SK-N-SH treated with all-trans-retinoic acid at 6 μM for 48 hours (cell line): ENCODE data around the gene ZNF281.

Experiments
- ATAC-seq: fragments of 200-7000 bp; cut with Tn5 transposase; 3 replicates; pipeline ENCODE4 v1.9.1; 2020; ENCODE audit warnings: mild to moderate bottlenecking, moderate library complexity
- ARNTL ChIP-seq: fragments of 450-650 bp; formaldehyde crosslinking; IDR thresholded peaks from 2 replicates; pipeline ENCODE4 v1.5.0; 2020; ENCODE audit warnings: low read depth, mild to moderate bottlenecking, moderate library complexity, borderline replicate concordance
- CSDC2 ChIP-seq: fragments of 250-450 bp; sonication (Bioruptor Pico); IDR thresholded peaks from 2 replicates; pipeline ENCODE4 v1.5.0; 2020; ENCODE audit warnings: mild to moderate bottlenecking, moderate library complexity
- ESRRG ChIP-seq: fragments of 250-450 bp; sonication (Bioruptor Pico); IDR thresholded peaks from 2 replicates; pipeline ENCODE4 v1.6.1; 2021; ENCODE audit warnings: mild to moderate bottlenecking
- ISL1 ChIP-seq: fragments of 250-450 bp; sonication (Bioruptor Pico); IDR thresholded peaks from 2 replicates; pipeline ENCODE4 v2.1.2; 2022; ENCODE audit warnings: mild to moderate bottlenecking, moderate library complexity
- OSR1 ChIP-seq: fragments of 250-450 bp; sonication (Bioruptor Pico); IDR thresholded peaks from 2 replicates; pipeline ENCODE4 v1.8.0; 2022; ENCODE audit warnings: moderate library complexity, mild to moderate bottlenecking, inconsistent platforms
- PPARA ChIP-seq: fragments of 250-450 bp; sonication (Bioruptor Pico); IDR thresholded peaks from 2 replicates; pipeline ENCODE4 v1.5.0; 2020; ENCODE audit warnings: mild to moderate bottlenecking, borderline replicate concordance
- RARB ChIP-seq: fragments of 250-450 bp; sonication (Bioruptor Pico); IDR thresholded peaks from 2 replicates; pipeline ENCODE4 v1.8.0; 2021; ENCODE audit warnings: mild to moderate bottlenecking, moderate library complexity
- SNAI2 ChIP-seq: fragments of 250-450 bp; sonication (Bioruptor Pico); IDR thresholded peaks from 2 replicates; pipeline ENCODE4 v1.5.0; 2020; ENCODE audit warnings: mild to moderate bottlenecking, moderate library complexity
- TOX ChIP-seq: fragments of 250-450 bp; sonication (Bioruptor Pico); IDR thresholded peaks from 2 replicates; pipeline ENCODE4 v1.8.0; 2021; ENCODE audit warnings: mild to moderate bottlenecking, moderate library complexity, borderline replicate concordance
- ZC3H10 ChIP-seq: fragments of 250-450 bp; sonication (Bioruptor Pico); IDR thresholded peaks from 2 replicates; pipeline ENCODE4 v1.5.1; 2021; ENCODE audit warnings: mild to moderate bottlenecking, moderate library complexity
- ZFP3 ChIP-seq: fragments of 250-450 bp; sonication (Bioruptor Pico); IDR thresholded peaks from 2 replicates; pipeline ENCODE4 v1.5.0; 2020; ENCODE audit warnings: mild to moderate bottlenecking, moderate library complexity
- ZFP30 ChIP-seq: fragments of 450-650 bp; formaldehyde crosslinking; IDR thresholded peaks from 2 replicates; pipeline ENCODE4 v1.5.0; 2022; ENCODE audit warnings: mild to moderate bottlenecking, moderate library complexity
- ZNF8 ChIP-seq: fragments of 450-650 bp; formaldehyde crosslinking; IDR thresholded peaks from 2 replicates; pipeline ENCODE4 v1.5.0; 2020; ENCODE audit warnings: mild to moderate bottlenecking, moderate library complexity
- TF ChIP-seq, protein P1 (sequence below): fragments of 250-450 bp; sonication (Bioruptor Pico); IDR thresholded peaks from 2 replicates; pipeline ENCODE4 v1.5.1; 2020; ENCODE audit warnings: low read depth, mild to moderate bottlenecking, moderate library complexity
- TF ChIP-seq, protein P2 (sequence below): fragments of 250-450 bp; sonication (Bioruptor Pico); IDR thresholded peaks from 2 replicates; pipeline ENCODE4 v1.5.0; 2020; ENCODE audit warnings: mild to moderate bottlenecking, moderate library complexity
- TF ChIP-seq, protein P3 (sequence below): fragments of 250-450 bp; sonication (Bioruptor Pico); IDR thresholded peaks from 2 replicates; pipeline ENCODE4 v1.5.1; 2021; ENCODE audit warnings: mild to moderate bottlenecking, moderate library complexity
- TF ChIP-seq, protein P4 (sequence below): fragments of 250-450 bp; sonication (Bioruptor Pico); IDR thresholded peaks from 2 replicates; pipeline ENCODE4 v1.8.0; 2021; ENCODE audit warnings: low read depth, mild to moderate bottlenecking, moderate library complexity, borderline replicate concordance

Gene ZNF281

DNA sequence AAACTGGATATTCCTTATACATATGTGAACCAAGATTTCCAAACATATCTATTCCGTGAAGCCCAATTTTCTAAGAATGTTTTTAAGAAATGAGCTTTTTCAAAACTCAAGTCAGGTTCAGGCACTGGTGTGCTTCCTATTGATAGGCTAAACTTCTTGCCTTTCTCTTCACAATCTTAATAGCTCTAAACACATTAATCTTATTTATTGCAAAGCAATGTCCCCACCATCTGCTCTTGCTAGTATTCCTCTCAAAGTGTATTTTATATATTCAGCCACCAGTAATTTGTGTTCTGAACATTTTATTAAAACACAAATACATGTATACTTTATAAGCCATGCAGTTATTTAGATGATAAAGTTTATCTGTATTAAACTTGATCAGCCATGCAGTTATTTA lies 11.5 kb downstream of the ZNF281 start:
- no peak for ATAC-seq
- TF ChIP-seq, protein P1, sequence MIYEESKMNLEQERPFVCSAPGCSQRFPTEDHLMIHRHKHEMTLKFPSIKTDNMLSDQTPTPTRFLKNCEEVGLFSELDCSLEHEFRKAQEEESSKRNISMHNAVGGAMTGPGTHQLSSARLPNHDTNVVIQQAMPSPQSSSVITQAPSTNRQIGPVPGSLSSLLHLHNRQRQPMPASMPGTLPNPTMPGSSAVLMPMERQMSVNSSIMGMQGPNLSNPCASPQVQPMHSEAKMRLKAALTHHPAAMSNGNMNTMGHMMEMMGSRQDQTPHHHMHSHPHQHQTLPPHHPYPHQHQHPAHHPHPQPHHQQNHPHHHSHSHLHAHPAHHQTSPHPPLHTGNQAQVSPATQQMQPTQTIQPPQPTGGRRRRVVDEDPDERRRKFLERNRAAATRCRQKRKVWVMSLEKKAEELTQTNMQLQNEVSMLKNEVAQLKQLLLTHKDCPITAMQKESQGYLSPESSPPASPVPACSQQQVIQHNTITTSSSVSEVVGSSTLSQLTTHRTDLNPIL: no peak

DNA sequence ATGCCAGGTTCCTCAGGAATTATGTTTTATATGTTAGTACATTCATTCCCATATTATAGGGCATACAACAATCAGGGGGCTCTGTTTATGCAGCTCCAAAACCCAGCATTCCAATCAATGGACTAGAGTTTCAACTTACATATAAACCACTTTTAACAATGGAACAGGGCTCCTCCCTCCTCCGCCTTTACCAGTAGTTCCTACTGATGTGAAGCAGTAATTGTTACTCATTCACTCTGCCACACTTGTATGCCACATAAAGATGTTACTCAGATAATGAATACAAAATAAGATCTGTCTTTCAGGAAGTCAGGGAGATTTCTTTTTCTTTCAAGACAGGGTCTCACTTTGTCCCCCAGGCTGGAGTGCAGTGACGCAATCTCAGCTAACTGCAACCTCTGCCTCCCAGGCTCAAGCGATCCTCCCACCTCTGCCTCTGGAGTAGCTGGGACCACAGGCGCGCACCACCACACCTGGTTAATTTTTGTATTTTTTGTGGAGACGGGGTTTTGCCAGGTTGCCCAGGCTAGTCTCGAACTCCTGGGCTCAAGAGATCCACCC lies 17.1 kb downstream of the ZNF281 start:
- ATAC-seq: peak; percentile 17; the same call in 1 of the 3 replicates
- no peak for TF ChIP-seq ZFP3 (CRISPR knock-in tag)

DNA sequence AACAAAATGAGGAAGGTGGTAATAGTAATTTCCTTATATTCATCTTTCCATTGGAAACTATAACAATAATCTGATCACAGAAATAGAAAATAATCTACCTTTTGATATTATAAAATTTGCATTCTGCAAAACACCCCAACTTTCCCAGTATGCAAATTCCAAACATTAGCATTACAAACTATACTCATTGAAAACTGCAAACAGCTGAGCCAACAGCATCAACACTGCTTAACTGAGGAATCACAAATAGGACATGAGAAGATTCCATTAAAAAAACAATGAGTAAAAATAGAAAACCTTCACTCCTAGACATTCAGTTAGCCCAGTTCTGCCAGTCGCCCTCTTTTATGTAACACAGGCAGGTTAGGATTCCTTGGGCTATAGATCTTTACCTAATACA lies 18.1 kb downstream of the ZNF281 start:
- TF ChIP-seq TOX (CRISPR knock-in tag) (no peak), RARB (CRISPR knock-in tag) (no peak), ISL1 (CRISPR knock-in tag) (no peak)
- TF ChIP-seq, all 23 proteins: peak for 0
- ATAC-seq: no peak

DNA sequence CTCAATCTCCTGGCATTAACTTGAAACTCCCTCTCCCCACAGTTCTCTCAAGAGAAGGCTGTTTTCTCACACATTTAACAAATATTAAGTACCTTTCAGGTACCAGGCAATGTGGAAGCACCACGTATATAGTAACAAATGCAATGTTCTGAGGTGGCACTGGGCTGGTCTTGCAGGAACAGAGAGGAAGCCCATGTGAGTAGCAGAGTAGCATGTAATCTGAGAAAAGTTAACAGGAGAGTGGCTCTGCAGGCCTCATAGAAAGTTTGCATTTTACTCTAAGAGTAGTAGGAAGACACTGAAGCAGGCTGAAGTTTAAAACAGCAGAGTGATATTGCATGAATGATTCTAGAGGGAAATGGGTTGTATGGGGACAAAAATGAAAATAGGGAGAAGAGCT lies 21.0 kb downstream of the ZNF281 start:
- TF ChIP-seq, protein P2, sequence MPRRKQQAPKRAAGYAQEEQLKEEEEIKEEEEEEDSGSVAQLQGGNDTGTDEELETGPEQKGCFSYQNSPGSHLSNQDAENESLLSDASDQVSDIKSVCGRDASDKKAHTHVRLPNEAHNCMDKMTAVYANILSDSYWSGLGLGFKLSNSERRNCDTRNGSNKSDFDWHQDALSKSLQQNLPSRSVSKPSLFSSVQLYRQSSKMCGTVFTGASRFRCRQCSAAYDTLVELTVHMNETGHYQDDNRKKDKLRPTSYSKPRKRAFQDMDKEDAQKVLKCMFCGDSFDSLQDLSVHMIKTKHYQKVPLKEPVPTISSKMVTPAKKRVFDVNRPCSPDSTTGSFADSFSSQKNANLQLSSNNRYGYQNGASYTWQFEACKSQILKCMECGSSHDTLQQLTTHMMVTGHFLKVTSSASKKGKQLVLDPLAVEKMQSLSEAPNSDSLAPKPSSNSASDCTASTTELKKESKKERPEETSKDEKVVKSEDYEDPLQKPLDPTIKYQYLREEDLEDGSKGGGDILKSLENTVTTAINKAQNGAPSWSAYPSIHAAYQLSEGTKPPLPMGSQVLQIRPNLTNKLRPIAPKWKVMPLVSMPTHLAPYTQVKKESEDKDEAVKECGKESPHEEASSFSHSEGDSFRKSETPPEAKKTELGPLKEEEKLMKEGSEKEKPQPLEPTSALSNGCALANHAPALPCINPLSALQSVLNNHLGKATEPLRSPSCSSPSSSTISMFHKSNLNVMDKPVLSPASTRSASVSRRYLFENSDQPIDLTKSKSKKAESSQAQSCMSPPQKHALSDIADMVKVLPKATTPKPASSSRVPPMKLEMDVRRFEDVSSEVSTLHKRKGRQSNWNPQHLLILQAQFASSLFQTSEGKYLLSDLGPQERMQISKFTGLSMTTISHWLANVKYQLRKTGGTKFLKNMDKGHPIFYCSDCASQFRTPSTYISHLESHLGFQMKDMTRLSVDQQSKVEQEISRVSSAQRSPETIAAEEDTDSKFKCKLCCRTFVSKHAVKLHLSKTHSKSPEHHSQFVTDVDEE (CRISPR knock-in tag): no peak
- TF ChIP-seq, protein P3, sequence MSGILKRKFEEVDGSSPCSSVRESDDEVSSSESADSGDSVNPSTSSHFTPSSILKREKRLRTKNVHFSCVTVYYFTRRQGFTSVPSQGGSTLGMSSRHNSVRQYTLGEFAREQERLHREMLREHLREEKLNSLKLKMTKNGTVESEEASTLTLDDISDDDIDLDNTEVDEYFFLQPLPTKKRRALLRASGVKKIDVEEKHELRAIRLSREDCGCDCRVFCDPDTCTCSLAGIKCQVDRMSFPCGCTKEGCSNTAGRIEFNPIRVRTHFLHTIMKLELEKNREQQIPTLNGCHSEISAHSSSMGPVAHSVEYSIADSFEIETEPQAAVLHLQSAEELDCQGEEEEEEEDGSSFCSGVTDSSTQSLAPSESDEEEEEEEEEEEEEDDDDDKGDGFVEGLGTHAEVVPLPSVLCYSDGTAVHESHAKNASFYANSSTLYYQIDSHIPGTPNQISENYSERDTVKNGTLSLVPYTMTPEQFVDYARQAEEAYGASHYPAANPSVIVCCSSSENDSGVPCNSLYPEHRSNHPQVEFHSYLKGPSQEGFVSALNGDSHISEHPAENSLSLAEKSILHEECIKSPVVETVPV (CRISPR knock-in tag): no peak
- TF ChIP-seq SNAI2 (CRISPR knock-in tag): no peak
- no peak for TF ChIP-seq OSR1 (CRISPR knock-in tag)
- TF ChIP-seq CSDC2 (CRISPR knock-in tag): no peak
- peak; percentile 61 for ATAC-seq

DNA sequence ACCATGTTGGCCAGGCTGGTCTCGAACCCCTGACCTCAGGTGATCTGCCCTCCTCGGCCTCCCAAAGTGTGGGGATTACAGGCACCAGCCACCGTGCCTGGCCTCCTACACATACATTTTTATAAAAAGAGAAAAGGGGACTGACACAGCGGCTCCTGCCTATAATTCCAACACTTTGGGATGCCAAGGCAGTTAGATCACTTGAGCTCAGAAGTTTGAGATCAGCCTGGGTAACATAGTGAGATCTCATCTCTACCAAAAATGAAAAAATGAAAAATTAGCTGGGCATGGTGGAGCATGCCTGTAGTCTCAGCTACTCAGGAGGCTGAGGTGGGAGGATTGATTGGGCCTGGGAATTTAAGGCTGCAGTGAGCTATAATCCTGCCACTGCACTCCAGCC lies 23.4 kb downstream of the ZNF281 start:
- no peak for TF ChIP-seq ARNTL (CRISPR knock-in tag)
- TF ChIP-seq, all 23 proteins: peak for 0
- peak; percentile 35; the same call in 1 of the 3 replicates for ATAC-seq

DNA sequence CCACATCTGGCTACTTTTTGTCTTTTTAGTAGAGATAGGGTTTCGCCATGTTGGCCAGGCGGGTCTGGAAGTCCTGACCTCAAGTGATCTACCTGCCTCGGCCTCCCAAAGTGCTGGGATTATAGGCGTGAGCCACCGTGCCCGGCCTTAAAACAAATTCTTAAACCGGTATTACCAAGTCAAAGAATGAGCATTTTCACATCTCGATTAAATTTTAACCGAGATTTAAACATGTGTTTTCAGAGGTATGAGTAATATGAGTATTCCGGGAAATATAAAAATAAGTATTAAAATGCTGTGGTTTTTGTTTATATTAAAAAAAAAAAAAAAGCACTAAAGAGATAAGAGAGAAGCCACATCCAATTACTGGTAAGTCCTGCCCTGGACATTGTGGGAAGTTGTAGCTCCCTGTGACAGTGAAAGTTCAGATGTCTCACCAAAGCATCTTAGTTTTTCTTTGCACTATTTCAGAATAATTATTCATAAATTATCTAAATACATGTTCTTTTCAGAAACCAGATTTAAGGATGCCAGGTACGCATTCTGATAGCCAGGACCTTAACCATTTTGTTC lies 24.9 kb downstream of the ZNF281 start:
- TF ChIP-seq PPARA (CRISPR knock-in tag): no peak
- TF ChIP-seq, protein P4, sequence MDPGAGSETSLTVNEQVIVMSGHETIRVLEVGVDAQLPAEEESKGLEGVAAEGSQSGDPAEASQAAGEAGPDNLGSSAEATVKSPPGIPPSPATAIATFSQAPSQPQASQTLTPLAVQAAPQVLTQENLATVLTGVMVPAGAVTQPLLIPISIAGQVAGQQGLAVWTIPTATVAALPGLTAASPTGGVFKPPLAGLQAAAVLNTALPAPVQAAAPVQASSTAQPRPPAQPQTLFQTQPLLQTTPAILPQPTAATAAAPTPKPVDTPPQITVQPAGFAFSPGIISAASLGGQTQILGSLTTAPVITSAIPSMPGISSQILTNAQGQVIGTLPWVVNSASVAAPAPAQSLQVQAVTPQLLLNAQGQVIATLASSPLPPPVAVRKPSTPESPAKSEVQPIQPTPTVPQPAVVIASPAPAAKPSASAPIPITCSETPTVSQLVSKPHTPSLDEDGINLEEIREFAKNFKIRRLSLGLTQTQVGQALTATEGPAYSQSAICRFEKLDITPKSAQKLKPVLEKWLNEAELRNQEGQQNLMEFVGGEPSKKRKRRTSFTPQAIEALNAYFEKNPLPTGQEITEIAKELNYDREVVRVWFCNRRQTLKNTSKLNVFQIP: no peak
- TF ChIP-seq OSR1 (CRISPR knock-in tag): no peak
- TF ChIP-seq ISL1 (CRISPR knock-in tag): no peak
- TF ChIP-seq ZFP3 (CRISPR knock-in tag): no peak
- TF ChIP-seq TOX (CRISPR knock-in tag): no peak
- TF ChIP-seq, protein P1: no peak
- no peak for TF ChIP-seq ZC3H10 (CRISPR knock-in tag)
- TF ChIP-seq ZFP30 (CRISPR knock-in tag): no peak
- TF ChIP-seq CSDC2 (CRISPR knock-in tag): no peak
- TF ChIP-seq SNAI2 (CRISPR knock-in tag): no peak
- TF ChIP-seq, protein P3 (CRISPR knock-in tag): no peak
- TF ChIP-seq ESRRG (CRISPR knock-in tag): no peak
- TF ChIP-seq ZNF8 (CRISPR knock-in tag): no peak
- ATAC-seq: no peak
